Activated B cell treated with CpG ODN at 0.5 μM for 24 hours (primary cell): Measurements from ENCODE around the gene ZNF280C. TPM values are rescaled to one million over a fixed set of nuclear protein-coding genes. Genes with fewer than 3 reads are reported as not detected.
"Not testable (repeated sequence)": the region's sequence is repeated elsewhere in the genome, so short reads cannot be mapped to it uniquely, and the experiment has no call there.

Experiments used
- ATAC-seq: fragments of 200-7000 bp; cut with Tn5 transposase; one replicate; pipeline ENCODE4 v1.10.0; 2021; ENCODE audit warnings: low read depth, mild to moderate bottlenecking, moderate library complexity
- CTCF ChIA-PET: fragments of 350-600 bp; sonication (Branson Sonifier 250); formaldehyde crosslinking; loops from one replicate; lab custom pipeline; 2021; ENCODE audit warnings: antibody characterized with exemption; lab: Charles Lee
- POLR2A ChIA-PET: fragments of 350-600 bp; sonication (Branson Sonifier 250); formaldehyde crosslinking; loops from one replicate; lab custom pipeline; 2021; ENCODE audit warnings: antibody characterized with exemption; lab: Charles Lee
- DNase-seq: peaks from one replicate; pipeline ENCODE4 v3.0.0; 2022
- H3K27ac Mint-ChIP-seq: one replicate; pipeline ENCODE4 v1.8.0; 2020; ENCODE audit warnings: mixed read lengths
- H3K27me3 Mint-ChIP-seq: one replicate; pipeline ENCODE4 v1.8.0; 2021; ENCODE audit warnings: mixed read lengths
- H3K36me3 Mint-ChIP-seq: one replicate; pipeline ENCODE4 v1.8.0; 2021; ENCODE audit warnings: low read depth, mixed read lengths
- H3K4me1 Mint-ChIP-seq: one replicate; pipeline ENCODE4 v1.8.0; 2021; ENCODE audit warnings: mixed read lengths
- H3K4me3 Mint-ChIP-seq: one replicate; pipeline ENCODE4 v1.8.0; 2020; ENCODE audit warnings: mild to moderate bottlenecking, mixed read lengths
- H3K9me3 Mint-ChIP-seq: one replicate; pipeline ENCODE4 v1.8.0; 2020; ENCODE audit warnings: mixed read lengths
- intact Hi-C: fragments of 100-400 bp; cut with micrococcal nuclease; formaldehyde crosslinking; loops from one replicate; pipeline ENCODE4 v1.15.1; 2024
- total RNA-seq: library from RNA; stranded (reverse); gene quantifications from 2 replicates; pipeline ENCODE4 v1.2.3, GENCODE V29; 2022
- TF ChIP-seq, protein P1 (sequence below): fragments of 200-600 bp; IDR thresholded peaks from one replicate; pipeline ENCODE4 v1.8.0; 2022; ENCODE audit warnings: antibody characterized with exemption, mild to moderate bottlenecking

ZNF280C gene
- total RNA-seq, 1 donor from 2014 or later, result 9.1 TPM

DNA sequence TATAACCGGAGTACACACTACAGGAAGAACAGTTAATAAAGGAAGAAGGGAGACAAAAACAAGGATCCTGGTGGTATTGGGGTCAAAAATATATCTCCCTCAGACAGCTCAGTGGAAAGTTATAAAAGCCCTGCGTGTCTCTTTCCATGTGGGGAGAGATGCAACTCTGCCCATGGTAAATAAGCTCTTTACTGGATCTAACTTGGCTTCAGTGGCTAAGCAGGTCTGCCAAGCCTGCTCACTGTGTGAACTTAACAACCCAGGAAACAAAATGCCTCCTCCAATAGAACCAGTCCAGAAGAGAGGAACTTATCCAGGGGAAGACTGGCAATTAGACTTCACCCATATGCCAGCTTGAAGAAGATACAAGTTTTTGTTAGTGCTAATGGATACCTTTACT is 17.0 kb upstream of the ZNF280C start:
- ATAC-seq (no peak), DNase-seq (no peak)
- Mint-ChIP-seq H3K4me3 (no peak overlapping the region), H3K36me3 (no peaks in the 10 kb centered on the region), H3K9me3 (no peaks in the 10 kb centered on the region), H3K4me1 (no peaks in the 10 kb centered on the region), H3K27ac (no peak overlapping the region), H3K27me3 (peaks cover 3% of the 10 kb centered on the region)
- TF ChIP-seq, protein P1, sequence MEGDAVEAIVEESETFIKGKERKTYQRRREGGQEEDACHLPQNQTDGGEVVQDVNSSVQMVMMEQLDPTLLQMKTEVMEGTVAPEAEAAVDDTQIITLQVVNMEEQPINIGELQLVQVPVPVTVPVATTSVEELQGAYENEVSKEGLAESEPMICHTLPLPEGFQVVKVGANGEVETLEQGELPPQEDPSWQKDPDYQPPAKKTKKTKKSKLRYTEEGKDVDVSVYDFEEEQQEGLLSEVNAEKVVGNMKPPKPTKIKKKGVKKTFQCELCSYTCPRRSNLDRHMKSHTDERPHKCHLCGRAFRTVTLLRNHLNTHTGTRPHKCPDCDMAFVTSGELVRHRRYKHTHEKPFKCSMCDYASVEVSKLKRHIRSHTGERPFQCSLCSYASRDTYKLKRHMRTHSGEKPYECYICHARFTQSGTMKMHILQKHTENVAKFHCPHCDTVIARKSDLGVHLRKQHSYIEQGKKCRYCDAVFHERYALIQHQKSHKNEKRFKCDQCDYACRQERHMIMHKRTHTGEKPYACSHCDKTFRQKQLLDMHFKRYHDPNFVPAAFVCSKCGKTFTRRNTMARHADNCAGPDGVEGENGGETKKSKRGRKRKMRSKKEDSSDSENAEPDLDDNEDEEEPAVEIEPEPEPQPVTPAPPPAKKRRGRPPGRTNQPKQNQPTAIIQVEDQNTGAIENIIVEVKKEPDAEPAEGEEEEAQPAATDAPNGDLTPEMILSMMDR, result no peak
- intact Hi-C loops, result no loop called here
- ChIA-PET CTCF (no interaction called here), POLR2A (no interaction called here)

DNA sequence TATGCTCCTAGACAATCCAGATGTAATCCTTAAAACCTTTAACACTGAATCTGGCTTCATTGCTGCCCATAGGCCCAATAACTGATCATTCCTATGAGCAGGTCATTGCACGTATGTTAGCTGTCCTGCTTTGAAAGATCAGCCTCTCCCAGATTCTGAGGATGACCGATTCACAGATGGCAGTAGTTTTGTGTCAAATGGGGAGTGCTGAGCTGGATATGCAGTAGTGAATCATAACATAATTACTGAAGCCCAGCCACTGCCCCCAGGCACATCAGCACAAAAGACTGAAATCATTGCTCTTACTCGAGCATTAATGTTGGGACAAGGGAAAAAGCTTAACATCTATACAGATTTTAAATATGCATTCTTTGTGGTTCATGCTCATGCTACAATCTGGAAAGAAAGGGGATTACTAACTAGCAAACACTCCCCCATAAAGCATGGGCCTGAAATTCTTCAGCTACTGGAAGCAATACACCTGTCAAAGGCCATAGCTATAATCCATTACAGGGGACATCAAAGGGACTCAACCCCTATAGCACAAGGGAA is 16.4 kb upstream of the ZNF280C start:
- H3K27me3 Mint-ChIP-seq, result no peaks in the 10 kb centered on the region
- TF ChIP-seq, protein P1, result no peak
- ChIA-PET POLR2A (no interaction called here), CTCF (no interaction called here)
- no peaks in the 10 kb centered on the region for H3K9me3 Mint-ChIP-seq
- DNase-seq (no peak), ATAC-seq (no peak)
- no peak overlapping the region for H3K4me3 Mint-ChIP-seq
- intact Hi-C loops, result no loop called here
- no peaks in the 10 kb centered on the region for H3K36me3 Mint-ChIP-seq
- H3K4me1 Mint-ChIP-seq, result no peaks in the 10 kb centered on the region
- H3K27ac Mint-ChIP-seq, result no peak overlapping the region

DNA sequence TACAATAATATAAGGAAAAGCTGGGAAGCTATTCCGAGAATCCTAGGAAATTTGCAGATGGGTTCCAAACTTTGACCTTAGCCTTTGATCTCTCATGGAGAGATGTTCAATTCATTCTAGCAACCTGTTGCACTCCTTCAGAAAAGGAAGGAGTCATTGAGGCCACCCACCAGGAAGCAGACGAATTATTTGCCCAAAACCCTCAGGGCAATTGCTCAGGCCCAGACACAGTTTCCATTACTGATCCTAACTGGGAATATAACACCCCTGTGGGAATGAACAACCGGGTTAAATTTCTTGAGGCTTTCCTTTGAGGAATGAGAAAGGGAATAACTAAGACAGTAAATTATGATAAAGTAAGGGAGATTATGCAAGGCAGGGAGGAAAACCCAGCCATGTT is 13.5 kb upstream of the ZNF280C start:
- Mint-ChIP-seq H3K4me3 (no peak overlapping the region), H3K27ac (no peak overlapping the region), H3K36me3 (no peaks in the 10 kb centered on the region), H3K4me1 (no peaks in the 10 kb centered on the region), H3K9me3 (no peaks in the 10 kb centered on the region), H3K27me3 (no peaks in the 10 kb centered on the region)
- TF ChIP-seq, protein P1, result no peak
- intact Hi-C loops, result no loop called here
- no peak for DNase-seq
- ChIA-PET POLR2A (no interaction called here), CTCF (no interaction called here)
- ATAC-seq, result no peak

- TF ChIP-seq, protein P1, result no peak
- ChIA-PET CTCF (no interaction called here), POLR2A (no interaction called here)
- Mint-ChIP-seq H3K27me3 (no peaks in the 10 kb centered on the region), H3K36me3 (no peaks in the 10 kb centered on the region), H3K27ac (no peak overlapping the region), H3K9me3 (no peaks in the 10 kb centered on the region), H3K4me1 (no peaks in the 10 kb centered on the region), H3K4me3 (no peak overlapping the region)
- intact Hi-C loops, result no loop called here
- ATAC-seq, result no peak
- DNase-seq, result no peak
Measured at GRCh38 chrX:130280901-130281300, 12.2 kb upstream of the ZNF280C start.

DNA sequence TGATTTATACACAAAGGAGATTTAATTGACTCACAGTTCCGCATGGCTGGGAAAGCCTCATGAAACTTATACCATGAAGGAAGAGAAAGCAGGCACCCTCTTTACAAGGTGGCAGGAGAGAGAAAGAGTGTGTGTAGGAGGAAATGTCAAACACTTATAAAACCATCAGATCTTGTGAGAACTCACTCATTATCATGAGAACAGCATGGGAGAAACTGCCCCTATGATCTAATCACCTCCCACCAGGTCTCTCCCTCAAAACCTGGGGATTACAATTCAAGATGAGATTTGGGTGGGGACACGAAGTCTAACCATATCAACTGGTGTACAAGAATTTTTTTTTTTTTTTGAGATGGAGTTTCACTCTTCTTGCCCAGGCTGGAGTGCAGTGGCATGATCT is 3.6 kb upstream of the ZNF280C start:
- H3K4me1 Mint-ChIP-seq, result peaks cover 15% of the 10 kb centered on the region
- intact Hi-C loops, H3K36me3 Mint-ChIP-seq, H3K27ac Mint-ChIP-seq, ATAC-seq, CTCF ChIA-PET, H3K9me3 Mint-ChIP-seq, DNase-seq, H3K4me3 Mint-ChIP-seq, H3K27me3 Mint-ChIP-seq: not testable (repeated sequence)
- POLR2A ChIA-PET, result interaction anchor here (0.7 kb wide), 1 partner anchor 189 kb away, joined by 3 read pairs; no protein-coding TSS in a partner anchor

DNA sequence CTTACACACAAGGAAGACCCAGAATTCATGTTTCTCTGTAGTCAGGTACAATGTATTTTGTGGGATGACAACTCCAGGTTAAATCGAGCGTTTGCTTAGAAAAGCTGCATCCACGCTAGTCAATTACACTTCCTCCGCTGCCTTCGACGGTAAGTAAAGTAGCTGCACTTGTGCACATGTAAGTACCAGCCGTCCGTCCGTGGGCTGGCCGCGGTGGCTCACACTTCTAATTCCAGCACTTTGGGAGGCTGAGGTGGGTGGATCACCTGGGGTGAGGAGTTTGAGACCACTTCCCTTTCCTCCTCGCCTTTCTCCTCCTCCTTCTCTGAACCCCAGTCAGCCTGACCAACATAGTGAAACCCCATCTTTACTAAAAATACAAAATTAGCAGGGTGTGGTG is 692 bp upstream of the ZNF280C start:
- CTCF ChIA-PET, H3K36me3 Mint-ChIP-seq, H3K4me3 Mint-ChIP-seq, H3K9me3 Mint-ChIP-seq, ATAC-seq, H3K27me3 Mint-ChIP-seq, DNase-seq, H3K27ac Mint-ChIP-seq: not testable (repeated sequence)
- intact Hi-C loops, result loop anchor here (2.0 to 5.0 kb wide), 2 partner anchors 133 to 633 kb away; partner anchors contain the start of genes ENOX2 and RBMX2
- POLR2A ChIA-PET, result interaction anchor here (0.7 to 1.4 kb wide), 2 partner anchors 66 to 133 kb away, joined by 3 read pairs; partner anchors contain the start of gene RBMX2
- peaks cover 17% of the 10 kb centered on the region for H3K4me1 Mint-ChIP-seq
